ENCODE measurements around the gene TEX2. TPM values are rescaled to one million over a fixed set of nuclear protein-coding genes. Genes with fewer than 3 reads are reported as not detected.

The TEX2 gene
- total and polyA plus RNA-seq, 9 of the 15 experiments (the other 6 are each of a cell fraction or from before 2014, with no cell fraction given) = 4.1 to 27.6 (median 19.3) TPM

DNA sequence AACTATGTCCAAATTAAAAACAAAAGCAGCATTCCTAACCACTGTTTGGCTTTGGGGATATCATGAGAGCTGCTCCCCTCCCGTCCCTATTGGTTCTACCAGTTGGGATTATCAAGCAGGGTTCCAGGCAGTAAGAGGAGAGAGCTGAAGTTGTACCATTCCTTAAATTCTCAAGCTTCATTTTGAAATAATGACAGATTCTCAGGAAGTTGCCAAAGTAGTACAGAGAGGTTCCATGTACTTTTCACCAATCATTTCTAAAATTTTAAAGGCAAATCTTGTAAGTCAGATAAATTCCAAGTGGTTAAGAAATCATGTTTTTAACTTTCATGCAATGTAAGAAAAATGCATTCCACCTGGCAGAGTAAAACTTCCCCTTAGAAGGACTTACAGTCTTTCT, 36.9 kb downstream of the TEX2 start:
- ChIA-PET POLR2A (interaction anchor here (1.1 kb wide), 1 partner anchor 9 kb away, joined by 4 read pairs; no protein-coding TSS in a partner anchor), CTCF (ENCODE audit: low intra/inter-chr PET ratio) (no interaction called here)
- in situ Hi-C loops (cut with MboI) (no loop called here), intact Hi-C loops (cut with micrococcal nuclease) (no loop called here)
- 0 out of 2 replicates have a peak, but pooled peaks cover 2% of the 10 kb centered on the region for H4K20me1 ChIP-seq (replicated peaks; ENCODE audit: control insufficient read depth, insufficient read depth, low read length)
- H3K4me1 ChIP-seq (replicated peaks in 1 of 2; ENCODE audit: control insufficient read depth in 2 of 2, insufficient read depth in 2 of 2, low read length in 2 of 2) = peaks cover 3 to 18% of the 10 kb centered on the region in 2 experiments; a peak in 4 of 5 replicates
- DNase-seq (ENCODE audit: extremely low read depth in 1 of 4, low spot score in 3 of 4) = no peak
- no peaks in the 10 kb centered on the region for H3K36me3 ChIP-seq (ENCODE audit: control insufficient read depth, insufficient read depth, low read length)
- no peak overlapping the region for H3K4me3 ChIP-seq
- no peak for FAIRE-seq
- H3K79me2 ChIP-seq (ENCODE audit: control insufficient read depth, insufficient read depth, low read length) = peaks cover 73% of the 10 kb centered on the region
- H3K27me3 ChIP-seq (ENCODE audit: control insufficient read depth in 2 of 2, insufficient read depth in 2 of 2, low read length in 2 of 2) = no peaks in the 10 kb centered on the region
- H3K27ac ChIP-seq (ENCODE audit: extremely low read depth, low read depth, low read length) = no peak overlapping the region
- H2AFZ ChIP-seq (ENCODE audit: low read depth, low read length) = no peak overlapping the region
- TF ChIP-seq, protein P1, sequence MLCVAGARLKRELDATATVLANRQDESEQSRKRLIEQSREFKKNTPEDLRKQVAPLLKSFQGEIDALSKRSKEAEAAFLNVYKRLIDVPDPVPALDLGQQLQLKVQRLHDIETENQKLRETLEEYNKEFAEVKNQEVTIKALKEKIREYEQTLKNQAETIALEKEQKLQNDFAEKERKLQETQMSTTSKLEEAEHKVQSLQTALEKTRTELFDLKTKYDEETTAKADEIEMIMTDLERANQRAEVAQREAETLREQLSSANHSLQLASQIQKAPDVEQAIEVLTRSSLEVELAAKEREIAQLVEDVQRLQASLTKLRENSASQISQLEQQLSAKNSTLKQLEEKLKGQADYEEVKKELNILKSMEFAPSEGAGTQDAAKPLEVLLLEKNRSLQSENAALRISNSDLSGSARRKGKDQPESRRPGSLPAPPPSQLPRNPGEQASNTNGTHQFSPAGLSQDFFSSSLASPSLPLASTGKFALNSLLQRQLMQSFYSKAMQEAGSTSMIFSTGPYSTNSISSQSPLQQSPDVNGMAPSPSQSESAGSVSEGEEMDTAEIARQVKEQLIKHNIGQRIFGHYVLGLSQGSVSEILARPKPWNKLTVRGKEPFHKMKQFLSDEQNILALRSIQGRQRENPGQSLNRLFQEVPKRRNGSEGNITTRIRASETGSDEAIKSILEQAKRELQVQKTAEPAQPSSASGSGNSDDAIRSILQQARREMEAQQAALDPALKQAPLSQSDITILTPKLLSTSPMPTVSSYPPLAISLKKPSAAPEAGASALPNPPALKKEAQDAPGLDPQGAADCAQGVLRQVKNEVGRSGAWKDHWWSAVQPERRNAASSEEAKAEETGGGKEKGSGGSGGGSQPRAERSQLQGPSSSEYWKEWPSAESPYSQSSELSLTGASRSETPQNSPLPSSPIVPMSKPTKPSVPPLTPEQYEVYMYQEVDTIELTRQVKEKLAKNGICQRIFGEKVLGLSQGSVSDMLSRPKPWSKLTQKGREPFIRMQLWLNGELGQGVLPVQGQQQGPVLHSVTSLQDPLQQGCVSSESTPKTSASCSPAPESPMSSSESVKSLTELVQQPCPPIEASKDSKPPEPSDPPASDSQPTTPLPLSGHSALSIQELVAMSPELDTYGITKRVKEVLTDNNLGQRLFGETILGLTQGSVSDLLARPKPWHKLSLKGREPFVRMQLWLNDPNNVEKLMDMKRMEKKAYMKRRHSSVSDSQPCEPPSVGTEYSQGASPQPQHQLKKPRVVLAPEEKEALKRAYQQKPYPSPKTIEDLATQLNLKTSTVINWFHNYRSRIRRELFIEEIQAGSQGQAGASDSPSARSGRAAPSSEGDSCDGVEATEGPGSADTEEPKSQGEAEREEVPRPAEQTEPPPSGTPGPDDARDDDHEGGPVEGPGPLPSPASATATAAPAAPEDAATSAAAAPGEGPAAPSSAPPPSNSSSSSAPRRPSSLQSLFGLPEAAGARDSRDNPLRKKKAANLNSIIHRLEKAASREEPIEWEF (CRISPR knock-in tag; IDR thresholded peaks at IDR 0.05) = no peak
- TF ChIP-seq RFX1 (IDR thresholded peaks at IDR 0.05) = no peak
- no peak overlapping the region for H3K9ac ChIP-seq (ENCODE audit: insufficient read depth in 1 of 2, low read depth in 2 of 2, low read length in 2 of 2)
- no peaks in the 10 kb centered on the region for H3K9me1 ChIP-seq (ENCODE audit: control insufficient read depth, insufficient read depth, low read length)
- no peaks in the 10 kb centered on the region for H3K9me3 ChIP-seq (replicated peaks; ENCODE audit: control insufficient read depth, insufficient read depth, low read depth, low read length)
- no peak overlapping the region for H3K4me2 ChIP-seq (ENCODE audit: insufficient read depth, low read length)
- WGBS (ENCODE audit: insufficient coverage, low coverage, missing lambda C conversion rate) = 100% methylated on average over 1 of the region's 1 CpG
- no TSS peak for BruUV-seq (replicated peaks)
- no peak for ATAC-seq
